Peyer's patch (tissue), 4 donors: Measurements from ENCODE around the gene CAPN5. TPM values are rescaled to one million over a fixed set of nuclear protein-coding genes. Genes with fewer than 3 reads are reported as not detected.

Source experiments
- DNase-seq, 3 donors: peaks; one replicate each; pipeline ENCODE4 v3.0.0-alpha.2; 2017 to 2019
- H3K27ac ChIP-seq, 4 donors: fragments of 200-600 bp; sonication (generic); one replicate each; pipeline ENCODE4 v1.5.1; 2016 to 2019
- H3K27me3 ChIP-seq, 2 donors: fragments of 200-600 bp; sonication (generic); one replicate each; pipeline ENCODE4 v1.5.1; 2019
- H3K36me3 ChIP-seq, 3 donors: fragments of 200-600 bp; sonication (generic); one replicate each; pipeline ENCODE4 v1.5.1; 2016 to 2019
- H3K4me1 ChIP-seq, 4 donors: fragments of 200-600 bp; sonication (generic); one replicate each; pipeline ENCODE4 v1.5.1; 2016 to 2019
- H3K4me3 ChIP-seq, 4 donors: fragments of 200-600 bp; sonication (generic); 1 replicate in 3 of 4; 2 replicates in 1 of 4; pipeline ENCODE4 v1.5.1; 2016 to 2019; ENCODE audit warnings: mild to moderate bottlenecking in 1 of 4
- H3K9me3 ChIP-seq, 4 donors: fragments of 200-600 bp; sonication (generic); one replicate each; pipeline ENCODE4 v1.5.1; 2016 to 2019; ENCODE audit warnings: mild to moderate bottlenecking in 1 of 4
- POLR2A ChIP-seq, 2 donors: fragments of 450-650 bp; IDR thresholded peaks; one replicate each; pipeline ENCODE4 v1.5.1; 2017; ENCODE audit warnings: antibody characterized with exemption in 2 of 2, mild to moderate bottlenecking in 2 of 2, moderate library complexity in 2 of 2
- total RNA-seq, 4 donors: library from RNA; depleted of rRNA; stranded (reverse); fragments of >200 nt; gene quantifications; one replicate each; pipeline ENCODE4 v1.1.0, GENCODE V29; 2016
- TF ChIP-seq, protein P1 (sequence below), 6 experiments: fragments of 450-650 bp in 4 of 6; fragments of 200-600 bp in 2 of 6; sonication (generic) in 1 of 6; IDR thresholded peaks; one replicate each; pipeline ENCODE4 v1.5.1; 2017 to 2019; ENCODE audit warnings: antibody characterized with exemption in 6 of 6, mild to moderate bottlenecking in 3 of 6, moderate library complexity in 1 of 6

The CAPN5 gene
- total RNA-seq, 4 donors from 2014 or later, result 75.9 to 203 (median 162) TPM

DNA sequence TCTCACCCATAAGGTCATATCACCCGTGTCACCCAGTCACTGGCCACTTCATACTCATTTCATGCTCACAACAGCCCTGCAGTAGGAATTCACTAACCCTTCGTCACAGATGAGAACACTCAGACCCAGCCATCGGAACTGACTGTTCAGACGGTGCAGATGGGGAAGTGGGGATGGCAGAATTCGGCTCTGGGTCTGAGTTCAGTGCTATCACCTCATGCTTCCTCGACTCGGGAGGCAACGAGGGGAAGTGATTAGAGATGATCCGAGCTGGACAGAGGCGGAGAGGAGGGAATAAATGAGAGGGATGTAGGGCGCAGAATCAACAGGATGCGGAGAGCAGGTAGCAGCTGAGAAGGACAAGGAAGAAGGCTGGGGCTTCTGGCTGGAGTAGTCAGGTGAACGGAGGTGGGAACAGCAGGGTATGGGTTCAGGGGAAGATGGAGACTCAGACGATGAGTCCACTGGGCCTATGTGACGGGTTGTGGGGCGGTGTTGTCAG, 27.9 kb upstream of the CAPN5 start:
- H3K36me3 ChIP-seq, result no peaks in the 10 kb centered on the region
- TF ChIP-seq POLR2A (IDR thresholded peaks at IDR 0.05), result no peak
- TF ChIP-seq, protein P1, sequence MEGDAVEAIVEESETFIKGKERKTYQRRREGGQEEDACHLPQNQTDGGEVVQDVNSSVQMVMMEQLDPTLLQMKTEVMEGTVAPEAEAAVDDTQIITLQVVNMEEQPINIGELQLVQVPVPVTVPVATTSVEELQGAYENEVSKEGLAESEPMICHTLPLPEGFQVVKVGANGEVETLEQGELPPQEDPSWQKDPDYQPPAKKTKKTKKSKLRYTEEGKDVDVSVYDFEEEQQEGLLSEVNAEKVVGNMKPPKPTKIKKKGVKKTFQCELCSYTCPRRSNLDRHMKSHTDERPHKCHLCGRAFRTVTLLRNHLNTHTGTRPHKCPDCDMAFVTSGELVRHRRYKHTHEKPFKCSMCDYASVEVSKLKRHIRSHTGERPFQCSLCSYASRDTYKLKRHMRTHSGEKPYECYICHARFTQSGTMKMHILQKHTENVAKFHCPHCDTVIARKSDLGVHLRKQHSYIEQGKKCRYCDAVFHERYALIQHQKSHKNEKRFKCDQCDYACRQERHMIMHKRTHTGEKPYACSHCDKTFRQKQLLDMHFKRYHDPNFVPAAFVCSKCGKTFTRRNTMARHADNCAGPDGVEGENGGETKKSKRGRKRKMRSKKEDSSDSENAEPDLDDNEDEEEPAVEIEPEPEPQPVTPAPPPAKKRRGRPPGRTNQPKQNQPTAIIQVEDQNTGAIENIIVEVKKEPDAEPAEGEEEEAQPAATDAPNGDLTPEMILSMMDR (IDR thresholded peaks at IDR 0.05), result no peak
- no peaks in the 10 kb centered on the region for H3K9me3 ChIP-seq
- H3K27ac ChIP-seq, result no peak overlapping the region
- H3K4me1 ChIP-seq, result peaks cover 0 to 28% (median 10%) of the 10 kb centered on the region in 4 donors
- no peak for DNase-seq
- H3K4me3 ChIP-seq, result no peak overlapping the region
- no peaks in the 10 kb centered on the region for H3K27me3 ChIP-seq

DNA sequence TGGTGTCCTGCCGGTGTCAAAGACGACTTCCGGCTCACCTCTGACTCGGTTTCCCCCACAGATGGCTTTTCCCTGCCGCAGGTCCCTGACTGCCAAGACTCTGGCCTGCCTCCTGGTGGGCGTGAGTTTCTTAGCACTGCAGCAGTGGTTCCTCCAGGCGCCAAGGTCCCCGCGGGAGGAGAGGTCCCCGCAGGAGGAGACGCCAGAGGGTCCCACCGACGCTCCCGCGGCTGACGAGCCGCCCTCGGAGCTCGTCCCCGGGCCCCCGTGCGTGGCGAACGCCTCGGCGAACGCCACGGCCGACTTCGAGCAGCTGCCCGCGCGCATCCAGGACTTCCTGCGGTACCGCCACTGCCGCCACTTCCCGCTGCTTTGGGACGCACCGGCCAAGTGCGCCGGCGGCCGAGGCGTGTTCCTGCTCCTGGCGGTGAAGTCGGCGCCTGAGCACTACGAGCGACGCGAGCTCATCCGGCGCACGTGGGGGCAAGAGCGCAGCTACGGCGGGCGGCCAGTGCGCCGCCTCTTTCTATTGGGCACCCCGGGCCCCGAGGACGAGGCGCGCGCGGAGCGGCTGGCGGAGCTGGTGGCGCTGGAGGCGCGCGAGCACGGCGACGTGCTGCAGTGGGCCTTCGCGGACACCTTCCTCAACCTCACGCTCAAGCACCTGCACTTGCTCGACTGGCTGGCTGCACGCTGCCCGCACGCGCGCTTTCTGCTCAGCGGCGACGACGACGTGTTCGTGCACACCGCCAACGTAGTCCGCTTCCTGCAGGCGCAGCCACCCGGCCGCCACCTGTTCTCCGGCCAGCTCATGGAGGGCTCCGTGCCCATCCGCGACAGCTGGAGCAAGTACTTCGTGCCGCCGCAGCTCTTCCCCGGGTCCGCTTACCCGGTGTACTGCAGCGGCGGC, 27.0 kb upstream of the CAPN5 start:
- Histone ChIP-seq H3K4me1 (peaks cover 0 to 28% (median 10%) of the 10 kb centered on the region in 4 donors), H3K36me3 (no peaks in the 10 kb centered on the region), H3K27ac (no peak overlapping the region), H3K9me3 (no peaks in the 10 kb centered on the region), H3K27me3 (no peaks in the 10 kb centered on the region), H3K4me3 (peak overlapping the region; percentile 17 to 54 (median 37))
- DNase-seq, result peak in 2 of 3 donors; percentile 74 to 79
- no peak for TF ChIP-seq POLR2A (IDR thresholded peaks at IDR 0.05)
- TF ChIP-seq, protein P1 (IDR thresholded peaks at IDR 0.05), result peak in 4 of 6 experiments; percentile 33 to 70 (median 58)

DNA sequence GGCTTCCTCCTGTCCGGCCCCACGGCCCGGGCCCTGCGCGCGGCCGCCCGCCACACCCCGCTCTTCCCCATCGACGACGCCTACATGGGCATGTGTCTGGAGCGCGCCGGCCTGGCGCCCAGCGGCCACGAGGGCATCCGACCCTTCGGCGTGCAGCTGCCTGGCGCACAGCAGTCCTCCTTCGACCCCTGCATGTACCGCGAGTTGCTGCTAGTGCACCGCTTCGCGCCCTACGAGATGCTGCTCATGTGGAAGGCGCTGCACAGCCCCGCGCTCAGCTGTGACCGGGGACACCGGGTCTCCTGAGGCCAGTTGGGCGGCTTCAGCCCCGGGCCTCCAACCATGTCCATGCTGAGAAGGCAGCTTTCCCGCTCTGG, 26.4 kb upstream of the CAPN5 start:
- no peak for DNase-seq
- Histone ChIP-seq H3K27me3 (no peaks in the 10 kb centered on the region), H3K27ac (no peak overlapping the region), H3K4me1 (peaks cover 0 to 25% (median 10%) of the 10 kb centered on the region in 4 donors), H3K36me3 (no peaks in the 10 kb centered on the region), H3K9me3 (no peaks in the 10 kb centered on the region), H3K4me3 (peak overlapping the region in 1 of 4 donors; percentile 43)
- TF ChIP-seq, protein P1 (IDR thresholded peaks at IDR 0.05), result no peak
- TF ChIP-seq POLR2A (IDR thresholded peaks at IDR 0.05), result no peak

DNA sequence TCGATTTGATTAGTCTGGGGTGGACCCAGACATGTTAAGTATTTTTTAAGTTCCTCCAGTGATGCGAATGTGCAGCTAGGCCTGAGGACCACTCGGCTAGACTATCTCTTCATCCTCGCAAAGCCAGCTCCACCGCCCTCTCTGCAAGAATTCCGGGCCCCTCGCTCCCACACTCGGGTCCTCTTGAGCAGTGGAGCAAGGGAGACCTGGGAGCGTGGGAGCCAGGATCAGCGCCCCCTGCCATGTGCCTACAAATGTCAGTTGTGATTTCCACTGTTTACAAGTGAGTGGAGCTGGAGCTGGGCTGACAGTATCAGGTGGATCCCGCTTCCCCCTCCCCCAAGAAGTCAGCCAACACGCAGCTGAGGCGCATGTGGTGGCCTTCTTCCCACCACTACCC, 25.9 kb upstream of the CAPN5 start:
- no peak for DNase-seq
- Histone ChIP-seq H3K36me3 (no peaks in the 10 kb centered on the region), H3K4me1 (peaks cover 0 to 21% (median 11%) of the 10 kb centered on the region in 4 donors), H3K4me3 (no peak overlapping the region), H3K9me3 (no peaks in the 10 kb centered on the region), H3K27ac (no peak overlapping the region), H3K27me3 (no peaks in the 10 kb centered on the region)
- TF ChIP-seq POLR2A (IDR thresholded peaks at IDR 0.05), result no peak
- TF ChIP-seq, protein P1 (IDR thresholded peaks at IDR 0.05), result no peak

DNA sequence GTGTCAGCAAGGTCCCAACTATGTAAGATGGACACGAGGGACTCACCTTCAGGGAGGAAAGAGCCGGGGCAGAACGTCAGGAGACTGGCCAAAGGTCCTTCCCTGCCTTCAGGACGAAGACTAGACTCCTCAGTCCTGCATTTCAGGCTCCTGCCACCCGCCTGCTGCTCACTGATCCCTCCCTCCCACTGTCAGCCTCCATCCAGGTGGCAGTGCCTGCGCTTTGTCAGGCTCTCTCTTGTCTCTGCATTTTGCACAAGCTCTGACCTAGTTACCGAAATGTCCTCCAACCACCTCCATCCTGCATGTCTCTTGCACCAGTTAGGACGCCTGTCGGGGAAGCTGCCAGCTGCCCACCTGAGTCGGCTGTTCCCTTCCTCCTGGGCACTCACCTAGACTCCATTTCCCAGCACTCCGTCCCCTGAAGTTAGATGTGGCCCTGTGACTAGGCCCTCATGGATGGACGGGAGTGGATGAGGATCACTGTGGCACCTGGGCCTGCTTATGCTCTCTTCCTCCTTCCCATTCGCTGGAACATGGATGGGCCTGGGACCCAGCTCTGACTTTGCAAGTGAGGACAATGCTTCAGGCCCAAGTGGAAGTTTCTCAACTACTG, 24.6 kb upstream of the CAPN5 start:
- H3K36me3 ChIP-seq, result no peaks in the 10 kb centered on the region
- peaks cover 0 to 18% (median 12%) of the 10 kb centered on the region in 4 donors for H3K4me1 ChIP-seq
- H3K9me3 ChIP-seq, result no peaks in the 10 kb centered on the region
- H3K4me3 ChIP-seq, result no peak overlapping the region
- H3K27ac ChIP-seq, result no peak overlapping the region
- DNase-seq, result no peak
- TF ChIP-seq, protein P1 (IDR thresholded peaks at IDR 0.05), result no peak
- TF ChIP-seq POLR2A (IDR thresholded peaks at IDR 0.05), result no peak
- H3K27me3 ChIP-seq, result no peaks in the 10 kb centered on the region
